NCI-H446 (cell line): ENCODE data around the gene NRN1L.
A peak's percentile ranks its signal among the peaks of the same experiment; 100 is the strongest.
"Not testable (repeated sequence)": the region's sequence is repeated elsewhere in the genome, so short reads cannot be mapped to it uniquely, and the experiment has no call there.

Experiments
- DNase-seq, 2 experiments: peaks; one replicate each; lab custom pipeline; 2025; lab: John Stamatoyannopoulos, UW

The NRN1L gene

DNA sequence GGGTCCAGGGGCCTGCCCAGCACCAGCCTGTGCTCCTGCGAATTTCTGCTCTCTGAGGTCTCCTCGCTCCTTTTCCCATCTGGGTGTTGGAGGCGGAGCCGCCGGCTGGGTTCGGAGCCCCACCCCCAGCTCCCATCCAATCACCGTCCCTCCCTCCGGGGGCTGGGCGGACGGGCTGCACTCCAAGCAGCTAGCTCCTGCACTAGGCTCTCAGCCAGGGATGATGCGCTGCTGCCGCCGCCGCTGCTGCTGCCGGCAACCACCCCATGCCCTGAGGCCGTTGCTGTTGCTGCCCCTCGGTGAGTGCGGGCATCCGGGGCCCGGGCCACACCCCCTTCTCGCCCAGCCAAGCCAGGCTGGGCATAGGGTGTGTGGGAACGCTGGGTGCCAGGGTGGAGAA, at the start of gene NRN1L:
NRN1L (plus strand) TSS at position 202 of the 400 bp plus-strand sequence; CDS start at position 221, 19 bp downstream.
- DNase-seq = peak; percentile 40 to 81

GRCh38 chr16:67837190-67837589, 47.5 kb upstream of the NRN1L start:
- not testable (repeated sequence) for DNase-seq

- no peak for DNase-seq
Observed at GRCh38 chr16:67837811-67838210, 46.9 kb upstream of the NRN1L start.

DNA sequence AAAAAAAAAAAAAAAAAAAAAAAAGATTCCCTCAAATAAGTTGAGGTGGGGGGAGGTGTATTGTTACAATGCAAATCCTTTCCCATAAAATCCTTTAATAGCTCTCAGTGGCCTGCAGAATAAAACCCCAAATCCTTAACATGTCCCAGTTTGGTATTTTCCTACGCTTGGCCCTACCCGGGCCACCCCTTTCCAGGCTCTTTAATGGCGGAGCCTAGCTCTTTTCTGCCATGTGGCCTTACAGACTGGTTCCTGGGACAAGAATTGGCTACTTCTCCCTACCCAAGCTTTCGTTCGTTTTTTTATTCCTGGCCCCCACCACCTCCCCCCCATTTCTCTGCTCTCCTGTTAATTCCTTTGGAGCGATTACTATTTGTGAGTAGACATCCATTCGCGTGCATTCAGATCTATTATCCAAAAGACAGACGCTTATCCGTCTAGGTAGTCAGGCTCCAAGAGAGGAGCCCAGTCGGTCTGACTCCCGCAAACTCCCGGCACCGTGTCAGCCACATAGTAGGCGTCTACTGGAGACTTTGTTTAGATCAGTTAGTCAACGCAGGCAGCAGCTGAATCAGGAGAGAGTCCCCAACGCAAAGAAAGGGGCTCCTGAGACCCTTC, 43.4 kb upstream of the NRN1L start:
- DNase-seq = no peak

- DNase-seq = peak; percentile 87 to 93
Observed at GRCh38 chr16:67841816-67842508, 42.7 kb upstream of the NRN1L start, which contains the start of gene THAP11. THAP11 (plus strand) TSS chr16:67842320; CDS start chr16:67842555, 235 bp downstream.

GRCh38 chr16:67842509-67843342, 42.0 kb upstream of the NRN1L start:
- peak in 1 of 2 experiments; percentile 8 for DNase-seq

- no peak for DNase-seq
Observed at GRCh38 chr16:67843343-67843765, 41.3 kb upstream of the NRN1L start.

- DNase-seq = no peak
Observed at GRCh38 chr16:67844497-67844896, 40.2 kb upstream of the NRN1L start.

GRCh38 chr16:67845291-67846062, 39.2 kb upstream of the NRN1L start:
- DNase-seq = peak in 1 of 2 experiments; percentile 1

- DNase-seq = no peak
Observed at GRCh38 chr16:67846063-67846319, 38.7 kb upstream of the NRN1L start.

DNA sequence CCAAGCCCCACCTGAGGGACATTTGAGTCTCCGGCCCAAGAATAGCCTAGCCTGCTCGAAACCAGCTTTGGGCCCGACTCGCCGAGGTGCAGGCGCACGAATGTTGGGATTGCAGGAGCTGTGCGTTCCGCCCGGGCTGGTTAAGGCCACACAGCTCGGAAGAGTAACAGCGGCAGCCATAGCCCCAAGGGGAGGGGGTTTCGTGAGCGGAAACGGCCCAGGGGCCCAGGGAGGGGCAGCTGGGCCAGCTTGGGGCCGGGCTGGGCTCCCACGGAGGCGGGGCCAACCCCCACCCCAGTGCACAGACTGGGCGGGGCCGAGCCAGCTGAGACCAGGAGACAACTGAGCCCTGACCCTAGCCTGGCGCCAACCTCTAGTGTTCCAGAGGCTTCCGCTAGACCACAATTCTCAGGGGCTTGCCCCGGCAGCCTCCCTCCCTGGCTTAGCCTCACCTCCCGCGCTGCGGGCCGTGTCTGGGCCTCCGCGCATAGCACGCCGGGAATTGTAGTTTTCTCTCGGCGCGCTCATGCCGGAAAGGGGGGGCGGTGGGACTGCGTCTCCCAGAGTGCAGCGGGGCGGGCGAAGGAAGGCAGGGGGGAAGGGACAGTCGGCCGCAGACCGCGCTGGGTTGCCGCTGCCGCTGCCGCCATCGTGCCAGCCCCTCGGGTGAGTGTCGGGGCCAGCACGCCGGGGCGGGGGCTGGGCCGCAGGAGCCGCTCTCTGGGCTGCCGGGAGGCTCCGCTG, 38.2 kb upstream of the NRN1L start, which contains the start of gene NUTF2:
NUTF2 (plus strand) TSS at position 614 of the 744 bp plus-strand sequence. CDS start 18,198 bp downstream, outside the sequence.
- DNase-seq = peak; percentile 84 to 94

DNA sequence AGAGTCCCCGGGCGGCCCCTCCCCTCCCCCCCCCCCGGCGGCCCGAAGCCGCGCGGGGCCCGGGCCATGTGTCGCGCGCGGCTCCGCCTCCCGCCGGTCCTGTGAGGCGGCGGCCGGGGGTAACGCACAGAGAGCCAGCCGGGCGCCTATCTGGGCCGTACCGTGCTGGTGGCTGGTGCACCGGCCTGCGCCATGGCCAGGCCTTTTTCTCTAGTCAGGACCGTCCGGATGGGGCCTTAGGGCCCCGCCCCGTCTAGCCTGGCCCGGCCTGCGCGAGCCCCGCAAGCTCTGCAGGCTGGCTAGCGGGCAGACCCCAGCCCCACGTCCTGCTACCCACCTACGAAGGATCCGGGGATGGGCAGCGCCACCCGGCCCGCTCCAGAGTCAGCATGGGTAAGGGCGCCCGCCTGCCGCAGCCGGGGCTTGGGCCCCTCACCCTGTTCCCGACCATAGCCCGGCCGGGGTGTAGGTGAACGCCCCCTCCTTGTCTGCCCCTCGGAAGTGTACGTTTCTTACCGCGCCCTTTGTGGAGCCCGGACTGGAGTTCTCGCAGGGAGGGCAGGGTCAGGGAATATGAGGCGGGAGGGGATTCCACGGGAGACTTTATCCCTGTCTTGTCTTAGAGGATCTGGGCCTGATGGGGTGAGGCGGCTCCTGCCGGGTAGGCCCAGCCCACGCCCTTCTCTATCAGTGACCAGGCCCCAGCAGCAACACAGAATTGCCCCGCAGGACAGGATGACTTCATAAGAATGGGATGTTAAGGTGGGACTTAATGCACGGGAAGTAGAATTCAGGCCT, 37.4 kb upstream of the NRN1L start, which contains the start of gene CENPT:
CENPT (minus strand) TSS at position 630 of the 798 bp plus-strand sequence. CDS start 13,834 bp downstream, outside the sequence.
- no peak for DNase-seq

GRCh38 chr16:67848118-67848517, 36.6 kb upstream of the NRN1L start:
- no peak for DNase-seq

- no peak for DNase-seq
Observed at GRCh38 chr16:67853670-67854069, 31.0 kb upstream of the NRN1L start.

DNA sequence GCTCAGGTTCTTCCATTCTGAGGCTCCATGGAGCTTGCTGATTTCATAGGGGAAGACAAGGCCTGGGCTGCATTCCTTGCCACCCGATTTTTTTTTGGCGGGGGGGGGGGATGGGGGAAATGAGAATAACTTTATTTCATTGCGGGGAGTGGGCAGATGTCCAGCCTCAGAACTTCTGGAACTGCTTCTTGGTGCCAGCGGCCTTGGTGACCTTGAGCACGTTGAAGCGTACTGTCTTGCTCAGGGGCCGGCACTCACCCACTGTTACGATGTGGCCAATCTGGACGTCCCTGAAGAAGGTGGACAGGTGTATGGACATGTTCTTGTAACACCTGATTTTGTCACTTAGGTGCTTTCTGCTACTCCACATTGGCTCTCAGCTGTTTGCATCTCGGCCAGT, 28.9 kb upstream of the NRN1L start:
- DNase-seq = no peak

- no peak for DNase-seq
Observed at GRCh38 chr16:67856927-67857546, 27.6 kb upstream of the NRN1L start.

- DNase-seq = no peak
Observed at GRCh38 chr16:67857547-67858233, 27.0 kb upstream of the NRN1L start.

DNA sequence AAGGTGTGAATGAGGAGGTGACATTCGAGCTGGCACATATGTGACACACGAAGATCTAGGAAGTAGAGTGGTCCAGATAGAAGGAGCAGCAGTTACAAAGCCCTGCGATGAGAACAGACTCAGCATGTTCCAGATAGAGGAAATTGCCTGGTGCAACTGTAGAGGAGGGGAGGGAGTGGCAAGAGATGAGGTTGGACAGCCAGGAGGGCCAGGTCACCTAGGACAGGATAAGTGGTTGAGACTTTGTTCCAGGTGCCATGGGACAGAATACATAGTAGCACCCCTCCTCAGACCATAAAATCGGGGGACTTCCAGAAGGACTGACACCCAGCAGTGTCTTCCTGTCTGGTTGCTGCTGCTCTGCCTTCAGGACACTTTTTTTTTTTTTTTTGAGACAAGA, 26.2 kb upstream of the NRN1L start:
- DNase-seq = no peak
